Activated naive CD4-positive, alpha-beta T cell treated with anti-CD3 and anti-CD28 coated beads, Interleukin-2, amount 10 ng/mL, durations not matched to agents 5 hours and 36 hours (primary cell): Measurements from ENCODE around the gene AIDA. TPM values are rescaled to one million over a fixed set of nuclear protein-coding genes. Genes with fewer than 3 reads are reported as not detected.

Experiments used
- total RNA-seq, 2 experiments: library from RNA; stranded (reverse); gene quantifications; one replicate each; pipeline ENCODE4 v1.2.3, GENCODE V29; 2021

The AIDA gene
- 10 to 100 TPM; 67.7 to 70.4 TPM for total RNA-seq

GRCh38 chr1:222712253-222713090, at the start of gene AIDA, which contains the start of gene BROX:
TSS of gene AIDA (minus strand) at chr1:222712491. CDS start at chr1:222712317, 174 bp downstream.
TSS of gene BROX (plus strand) at chr1:222712564. CDS start at chr1:222715700, 3,136 bp downstream.

GRCh38 chr1:222736972-222737371, 24.7 kb upstream of the AIDA start, which contains the start of gene FAM177B:
TSS of gene FAM177B (plus strand) at chr1:222737202. CDS start at chr1:222746546, 9,344 bp downstream.

Other genes starting within 250 kb of the AIDA start
- gene HHIPL2, start 164.4 kb downstream of the AIDA start, total RNA-seq: under 1 TPM in 1 of 2 experiments, not detected in 1; 0.25 TPM
- gene TAF1A, start 122.6 kb downstream of the AIDA start, total RNA-seq: 1 to 10 TPM; 8.5 TPM
- 10 to 100 TPM; 58.2 to 63.9 TPM for gene MIA3, start 94.4 kb downstream of the AIDA start, total RNA-seq
- gene BROX, start 73 bp upstream of the AIDA start, total RNA-seq: 10 to 100 TPM; 53.5 to 54.0 TPM
- gene FAM177B, start 24.7 kb upstream of the AIDA start, total RNA-seq: not detected
- gene DISP1, start 102.5 kb upstream of the AIDA start, total RNA-seq: 1 to 10 TPM; 1.4 to 1.8 TPM